Stimulated activated naive CD8-positive, alpha-beta T cell treated with anti-CD3 and anti-CD28 coated beads, Interleukin-15, Interleukin-2, amounts not matched to agents 100 ng/mL and 50 ng/mL, for 24 hours (primary cell): Measurements from ENCODE around the gene BBS10.
"Not testable (repeated sequence)": the region's sequence is repeated elsewhere in the genome, so short reads cannot be mapped to it uniquely, and the experiment has no call there.

Experiments used
- H3K27ac Mint-ChIP-seq: one replicate; pipeline ENCODE4 v1.8.0; 2021; ENCODE audit warnings: mild to moderate bottlenecking, mixed read lengths
- H3K27me3 Mint-ChIP-seq: one replicate; pipeline ENCODE4 v1.8.0; 2021; ENCODE audit warnings: mixed read lengths
- H3K36me3 Mint-ChIP-seq: one replicate; pipeline ENCODE4 v1.8.0; 2021; ENCODE audit warnings: low read depth, mixed read lengths
- H3K4me1 Mint-ChIP-seq: one replicate; pipeline ENCODE4 v1.8.0; 2021; ENCODE audit warnings: low read depth, mixed read lengths
- H3K4me3 Mint-ChIP-seq: one replicate; pipeline ENCODE4 v1.8.0; 2021; ENCODE audit warnings: mild to moderate bottlenecking, mixed read lengths
- H3K9me3 Mint-ChIP-seq: one replicate; pipeline ENCODE4 v1.8.0; 2021; ENCODE audit warnings: mixed read lengths

The BBS10 gene

DNA sequence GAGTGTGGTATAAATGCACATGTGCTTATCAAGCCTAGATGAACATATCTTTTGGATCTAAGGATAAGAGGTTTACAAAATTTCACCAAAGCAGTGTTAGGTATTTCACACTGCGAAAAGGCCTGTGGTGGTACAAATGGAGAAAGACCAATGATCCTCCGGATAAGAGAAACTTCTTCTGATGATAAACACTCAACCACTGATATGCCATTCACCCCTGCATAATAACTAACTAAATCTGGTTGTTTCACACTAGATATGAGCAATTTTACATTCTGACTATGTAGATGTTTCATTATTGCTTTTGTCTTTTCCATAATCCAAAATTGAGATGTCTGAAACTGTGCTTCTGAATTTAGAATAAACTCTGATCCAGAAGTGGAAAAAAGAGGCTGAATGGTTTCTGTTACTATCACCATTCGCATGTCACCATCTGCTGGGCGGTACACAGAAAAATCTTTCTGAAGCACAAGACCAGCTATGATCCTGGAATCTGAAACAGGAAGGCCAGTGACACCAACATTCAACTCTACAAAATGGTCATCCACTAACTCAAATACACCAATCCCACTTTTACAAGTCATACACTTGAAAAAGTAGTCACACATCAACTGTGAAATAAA is 1.3 kb downstream of the BBS10 start:
- H3K36me3 Mint-ChIP-seq = peaks cover 14% of the 10 kb centered on the region
- peak overlapping the region; percentile 90 for H3K4me3 Mint-ChIP-seq
- H3K27me3 Mint-ChIP-seq = no peaks in the 10 kb centered on the region
- no peaks in the 10 kb centered on the region for H3K9me3 Mint-ChIP-seq
- peak overlapping the region; percentile 93 for H3K27ac Mint-ChIP-seq
- peaks cover 36% of the 10 kb centered on the region for H3K4me1 Mint-ChIP-seq

DNA sequence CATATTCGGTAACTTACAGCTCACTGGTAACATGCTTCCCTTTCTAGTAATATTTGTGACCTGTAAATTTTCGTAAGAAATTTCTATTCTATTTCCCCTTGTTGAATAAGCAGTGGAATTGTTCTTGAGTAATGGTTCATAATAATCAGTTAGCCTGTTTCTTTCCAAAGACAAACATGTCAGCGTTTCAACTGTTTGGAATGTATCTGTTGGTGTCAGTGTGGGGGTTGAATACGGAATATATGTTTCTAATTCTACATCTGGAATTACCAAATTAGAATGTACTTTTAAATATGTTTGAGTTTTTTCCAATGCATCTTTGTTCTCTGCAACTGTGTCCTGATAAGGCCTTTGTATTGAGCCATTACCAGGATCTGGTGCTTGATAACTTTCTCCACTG is 2.0 kb downstream of the BBS10 start:
- no peaks in the 10 kb centered on the region for H3K27me3 Mint-ChIP-seq
- no peak overlapping the region for H3K4me3 Mint-ChIP-seq
- H3K9me3 Mint-ChIP-seq = no peaks in the 10 kb centered on the region
- H3K36me3 Mint-ChIP-seq = peaks cover 14% of the 10 kb centered on the region
- peaks cover 43% of the 10 kb centered on the region for H3K4me1 Mint-ChIP-seq
- H3K27ac Mint-ChIP-seq = peak overlapping the region; percentile 14

DNA sequence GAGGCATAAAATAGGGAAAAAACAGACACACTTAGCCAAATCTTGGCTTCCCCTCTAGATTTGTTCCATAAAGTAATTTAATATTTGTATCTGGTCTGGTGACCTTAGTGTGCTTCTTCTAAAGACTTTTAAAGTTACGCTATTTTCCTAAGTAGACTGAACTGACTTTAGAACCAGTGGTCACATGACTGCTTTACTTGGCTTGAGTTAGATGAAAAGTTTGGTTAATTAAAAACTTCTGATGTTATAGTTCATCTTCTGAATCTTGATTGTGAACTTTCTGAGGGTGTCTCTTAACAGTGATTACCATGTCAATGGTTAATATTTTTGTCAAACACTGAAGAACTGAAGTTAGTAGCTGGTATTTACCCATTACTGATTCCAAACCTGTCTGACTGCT is 2.6 kb downstream of the BBS10 start:
- peaks cover 8% of the 10 kb centered on the region for H3K36me3 Mint-ChIP-seq

DNA sequence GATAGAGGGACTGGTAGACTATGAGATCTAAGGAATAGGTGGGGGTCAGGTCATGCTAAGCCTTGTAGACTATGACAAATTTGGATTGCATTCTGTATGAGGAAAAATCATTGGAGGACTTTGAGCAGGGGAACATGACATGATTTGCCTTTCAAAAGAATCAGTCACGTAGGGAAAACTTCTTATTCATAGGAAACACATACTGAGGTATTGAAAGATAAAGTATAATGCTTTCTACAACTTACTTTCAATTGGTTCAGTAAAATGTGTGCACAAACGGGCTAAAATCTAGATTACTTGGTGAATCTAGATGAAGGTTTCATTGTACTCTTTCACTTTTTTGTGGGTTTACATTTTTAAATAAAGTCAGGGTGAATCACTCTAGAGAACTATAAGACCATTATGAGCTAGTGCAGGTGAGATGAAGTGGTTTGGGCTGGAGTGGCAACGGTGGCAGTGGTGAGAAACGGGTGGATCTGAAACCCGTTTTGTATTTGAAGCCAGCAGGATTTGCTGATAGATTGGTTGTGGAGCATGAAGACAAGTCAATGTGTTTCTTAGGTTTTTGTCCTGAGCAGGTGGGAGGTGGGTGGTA is 6.7 kb downstream of the BBS10 start:
- no peaks in the 10 kb centered on the region for H3K9me3 Mint-ChIP-seq
- H3K27ac Mint-ChIP-seq = no peak overlapping the region
- peaks cover 19% of the 10 kb centered on the region for H3K4me1 Mint-ChIP-seq
- peaks cover 3% of the 10 kb centered on the region for H3K27me3 Mint-ChIP-seq
- H3K36me3 Mint-ChIP-seq = peaks cover 5% of the 10 kb centered on the region
- H3K4me3 Mint-ChIP-seq = no peak overlapping the region

More for the DNA sequence above, 2.6 kb downstream of the BBS10 start:
- Mint-ChIP-seq H3K4me1 (peaks cover 44% of the 10 kb centered on the region), H3K9me3 (no peaks in the 10 kb centered on the region), H3K27me3 (no peaks in the 10 kb centered on the region), H3K4me3 (no peak overlapping the region), H3K27ac (no peak overlapping the region)

DNA sequence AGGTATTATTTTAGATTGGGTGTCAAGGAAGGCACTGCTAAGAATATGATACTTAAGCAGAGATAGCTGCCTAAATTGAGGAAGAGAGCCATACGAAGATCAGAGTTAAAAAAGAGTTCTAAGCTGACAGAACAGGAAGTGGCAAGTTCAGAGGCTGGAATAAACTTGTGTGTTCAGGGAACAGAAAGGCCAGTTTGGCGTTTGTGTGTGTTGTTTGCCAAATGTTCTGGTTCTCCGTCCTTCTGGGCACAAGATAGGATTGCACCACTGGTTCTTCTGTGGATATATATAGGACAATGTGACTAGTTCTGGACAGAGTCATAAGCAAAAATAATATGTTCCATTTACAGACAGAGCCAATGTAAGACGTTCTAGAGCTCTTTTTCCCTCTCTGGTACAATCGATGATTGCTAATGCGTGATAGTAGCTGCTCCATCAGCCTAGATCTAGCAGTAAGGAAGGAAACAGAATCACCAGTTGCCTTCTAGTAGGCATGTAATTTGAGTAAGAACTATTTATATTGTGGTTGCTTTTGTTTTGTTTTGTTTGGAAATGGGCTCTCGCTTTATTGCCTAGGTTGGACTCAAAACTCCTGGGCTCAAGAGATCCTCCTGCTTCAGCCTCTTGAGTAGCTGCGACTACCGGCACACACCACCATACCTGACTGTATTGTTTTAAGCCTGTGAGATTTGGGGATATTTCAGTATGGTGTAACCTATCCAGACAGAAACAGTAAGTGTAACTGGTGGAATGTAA is 7.4 kb downstream of the BBS10 start:
- H3K4me1 Mint-ChIP-seq = peaks cover 12% of the 10 kb centered on the region
- no peak overlapping the region for H3K4me3 Mint-ChIP-seq
- H3K9me3 Mint-ChIP-seq = no peaks in the 10 kb centered on the region
- H3K36me3 Mint-ChIP-seq = no peaks in the 10 kb centered on the region
- no peak overlapping the region for H3K27ac Mint-ChIP-seq
- H3K27me3 Mint-ChIP-seq = peaks cover 3% of the 10 kb centered on the region

DNA sequence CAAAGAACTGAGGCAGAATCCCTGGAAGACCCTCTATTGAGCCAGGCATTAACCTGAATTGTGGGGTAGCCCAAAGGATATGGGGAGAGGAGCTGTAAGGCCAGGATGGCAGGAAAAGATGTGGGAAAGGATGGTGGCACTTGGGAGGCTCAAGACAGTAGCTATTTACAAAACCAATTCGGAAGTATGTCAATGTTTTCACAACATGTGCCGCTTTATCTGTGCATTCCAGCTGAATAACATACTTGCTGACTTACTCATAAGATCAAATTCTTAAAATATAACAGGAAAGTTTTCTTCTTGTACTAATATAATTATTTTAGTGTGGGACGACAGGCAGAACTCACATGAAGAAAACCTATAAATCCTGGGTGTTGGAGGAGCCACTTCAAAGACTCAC is 10.6 kb downstream of the BBS10 start:
- peaks cover 10% of the 10 kb centered on the region for H3K4me1 Mint-ChIP-seq
- no peak overlapping the region for H3K27ac Mint-ChIP-seq
- H3K4me3 Mint-ChIP-seq = no peak overlapping the region
- H3K9me3 Mint-ChIP-seq = no peaks in the 10 kb centered on the region
- peaks cover 13% of the 10 kb centered on the region for H3K27me3 Mint-ChIP-seq
- no peaks in the 10 kb centered on the region for H3K36me3 Mint-ChIP-seq

DNA sequence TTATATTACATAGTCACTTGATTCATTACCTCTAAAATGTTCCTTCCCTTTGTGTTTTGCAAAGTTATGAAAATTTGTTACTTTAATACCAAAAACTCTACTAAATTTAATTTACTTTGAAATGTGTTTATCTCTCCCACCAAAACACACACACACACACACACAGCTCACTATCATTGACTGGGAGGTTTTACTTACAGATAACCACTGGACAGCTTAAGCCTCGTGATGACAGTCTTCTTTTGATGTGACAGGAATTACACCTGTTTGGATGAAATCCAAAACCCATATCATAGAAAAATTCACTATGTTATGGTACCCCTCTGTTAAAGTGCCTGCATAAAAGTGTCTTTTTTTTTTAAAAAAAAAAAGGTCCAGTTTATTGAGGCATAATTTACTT is 15.6 kb downstream of the BBS10 start:
- no peak overlapping the region for H3K27ac Mint-ChIP-seq
- no peaks in the 10 kb centered on the region for H3K36me3 Mint-ChIP-seq
- no peaks in the 10 kb centered on the region for H3K9me3 Mint-ChIP-seq
- H3K4me3 Mint-ChIP-seq = no peak overlapping the region
- H3K4me1 Mint-ChIP-seq = no peaks in the 10 kb centered on the region
- H3K27me3 Mint-ChIP-seq = peaks cover 30% of the 10 kb centered on the region

DNA sequence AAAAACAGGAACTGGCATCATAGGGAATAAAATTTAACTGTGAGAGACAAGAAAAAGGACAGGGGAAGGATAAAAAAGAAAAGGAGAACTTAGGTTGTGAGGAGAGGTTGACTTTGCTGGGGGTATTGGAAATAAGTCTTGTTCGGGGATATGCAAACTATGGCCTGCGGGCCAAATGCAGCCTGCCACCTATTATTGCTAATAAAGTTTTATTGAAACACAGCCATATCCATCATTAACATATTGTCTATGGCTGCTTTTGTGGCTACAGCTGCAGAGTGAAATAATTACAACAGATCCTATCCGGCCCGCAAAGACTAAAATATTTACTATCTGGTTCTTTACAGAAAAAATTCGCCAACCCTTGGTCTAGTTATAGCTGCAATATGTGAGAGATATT is 18.6 kb downstream of the BBS10 start:
- H3K27ac Mint-ChIP-seq = no peak overlapping the region
- peaks cover 30% of the 10 kb centered on the region for H3K27me3 Mint-ChIP-seq
- no peaks in the 10 kb centered on the region for H3K4me1 Mint-ChIP-seq
- no peaks in the 10 kb centered on the region for H3K9me3 Mint-ChIP-seq
- H3K36me3 Mint-ChIP-seq = no peaks in the 10 kb centered on the region
- no peak overlapping the region for H3K4me3 Mint-ChIP-seq

DNA sequence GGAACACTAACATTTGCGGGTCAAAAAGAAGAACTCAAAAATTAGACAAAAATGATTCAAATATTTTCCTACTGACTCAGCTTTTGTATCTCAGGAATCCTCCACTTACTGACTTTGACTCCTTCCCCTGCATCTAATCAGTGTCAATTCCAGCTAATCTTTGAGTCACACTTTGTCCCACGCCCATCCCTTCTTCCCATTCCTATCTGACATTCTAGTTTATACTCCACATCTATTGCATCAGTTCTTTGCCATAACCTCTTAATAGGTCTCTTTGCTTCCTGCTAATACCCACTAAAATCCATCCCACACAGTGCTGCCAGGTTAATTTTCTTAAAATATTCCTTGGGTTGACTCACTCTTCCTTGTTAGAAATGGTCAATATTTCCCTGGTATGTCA is 19.1 kb downstream of the BBS10 start:
- Mint-ChIP-seq H3K4me3 (no peak overlapping the region), H3K27ac (no peak overlapping the region), H3K9me3 (no peaks in the 10 kb centered on the region), H3K36me3 (no peaks in the 10 kb centered on the region), H3K27me3 (peaks cover 30% of the 10 kb centered on the region), H3K4me1 (no peaks in the 10 kb centered on the region)

DNA sequence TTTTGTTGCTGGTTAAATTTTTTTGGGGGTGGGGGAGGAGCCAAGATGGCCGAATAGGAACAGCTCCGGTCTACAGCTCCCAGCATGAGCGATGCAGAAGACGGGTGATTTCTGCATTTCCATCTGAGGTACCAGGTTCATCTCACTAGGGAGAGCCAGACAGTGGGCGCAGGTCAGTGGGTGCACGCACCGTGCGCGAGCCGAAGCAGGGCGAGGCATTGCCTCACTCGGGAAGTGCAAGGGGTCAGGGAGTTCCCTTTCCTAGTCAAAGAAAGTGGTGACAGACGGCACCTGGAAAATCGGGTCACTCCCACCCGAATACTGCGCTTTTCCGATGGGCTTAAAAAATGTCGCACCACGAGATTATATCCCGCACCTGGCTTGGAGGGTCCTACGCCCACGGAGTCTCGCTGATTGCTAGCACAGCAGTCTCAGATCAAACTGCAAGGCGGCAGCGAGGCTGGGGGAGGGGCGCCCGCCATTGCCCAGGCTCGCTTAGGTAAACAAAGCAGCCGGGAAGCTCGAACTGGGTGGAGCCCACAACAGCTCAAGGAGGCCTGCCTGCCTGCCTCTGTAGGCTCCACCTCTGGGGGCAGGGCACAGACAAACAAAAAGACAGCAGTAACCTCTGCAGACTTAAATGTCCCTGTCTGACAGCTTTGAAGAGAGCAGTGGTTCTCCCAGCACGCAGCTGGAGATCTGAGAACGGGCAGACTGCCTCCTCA is 28.5 kb downstream of the BBS10 start:
- not testable (repeated sequence) for H3K4me1 Mint-ChIP-seq, H3K36me3 Mint-ChIP-seq, H3K27ac Mint-ChIP-seq, H3K4me3 Mint-ChIP-seq, H3K9me3 Mint-ChIP-seq
- H3K27me3 Mint-ChIP-seq = peaks cover 37% of the 10 kb centered on the region

DNA sequence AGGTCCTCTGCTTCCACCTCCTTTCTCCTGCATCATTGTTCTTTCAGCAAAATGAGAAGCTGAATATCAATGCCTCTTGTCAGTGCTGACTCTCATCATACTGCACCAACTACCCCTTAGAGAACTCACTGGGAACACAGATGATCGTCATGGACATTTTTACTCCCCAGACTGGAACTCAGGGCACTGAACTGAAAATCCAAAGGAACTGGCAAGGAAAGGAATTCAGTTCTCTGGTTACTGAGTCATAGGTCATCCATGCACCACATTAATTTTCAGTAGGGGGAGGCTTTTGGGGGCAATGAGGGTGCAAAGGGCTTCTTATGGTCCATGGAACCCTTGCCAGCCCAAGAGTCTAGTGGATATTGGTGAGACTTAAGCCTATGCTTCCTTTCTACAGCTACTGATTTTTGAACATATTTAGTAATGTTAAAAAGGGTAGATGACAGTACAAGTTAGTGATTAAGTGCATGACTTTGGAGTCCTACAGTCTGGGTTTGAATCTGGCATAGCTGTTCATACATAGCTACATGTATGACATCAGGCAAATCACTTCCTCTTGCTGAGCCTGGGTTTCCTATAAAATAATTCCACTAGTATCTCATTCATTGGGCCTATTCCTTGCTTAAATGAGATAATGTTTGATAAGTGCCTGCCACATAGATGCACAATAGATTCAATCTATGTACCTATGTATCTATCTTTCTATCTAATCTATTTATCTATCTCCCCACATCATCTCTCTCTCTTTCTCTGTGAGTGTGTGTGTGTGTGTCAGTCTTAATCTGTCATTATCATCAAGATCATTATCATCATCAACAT is 29.2 kb downstream of the BBS10 start:
- Mint-ChIP-seq H3K4me1 (no peaks in the 10 kb centered on the region), H3K9me3 (no peaks in the 10 kb centered on the region), H3K4me3 (no peak overlapping the region), H3K36me3 (no peaks in the 10 kb centered on the region), H3K27me3 (peaks cover 41% of the 10 kb centered on the region), H3K27ac (no peak overlapping the region)

DNA sequence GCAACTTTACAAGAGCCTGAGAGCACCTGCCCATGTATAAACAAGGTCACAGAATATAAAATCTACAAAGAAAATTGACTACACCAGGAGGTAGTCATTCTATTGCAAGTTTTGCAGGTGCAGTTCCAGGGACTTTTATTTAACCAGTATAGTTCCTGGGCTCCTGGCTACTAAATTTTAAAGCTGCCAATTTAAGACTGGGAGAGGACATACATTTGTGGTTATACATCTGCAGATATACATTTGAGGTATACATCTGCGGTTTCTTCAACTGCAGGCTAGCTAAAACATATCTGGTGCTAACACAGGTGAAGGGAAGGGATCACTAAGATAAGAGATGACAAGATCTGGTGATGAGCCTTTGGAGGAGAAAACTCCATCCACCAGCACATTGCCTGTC is 30.2 kb downstream of the BBS10 start:
- Mint-ChIP-seq H3K9me3 (no peaks in the 10 kb centered on the region), H3K4me1 (no peaks in the 10 kb centered on the region), H3K27me3 (peaks cover 48% of the 10 kb centered on the region), H3K27ac (no peak overlapping the region), H3K4me3 (no peak overlapping the region), H3K36me3 (no peaks in the 10 kb centered on the region)

DNA sequence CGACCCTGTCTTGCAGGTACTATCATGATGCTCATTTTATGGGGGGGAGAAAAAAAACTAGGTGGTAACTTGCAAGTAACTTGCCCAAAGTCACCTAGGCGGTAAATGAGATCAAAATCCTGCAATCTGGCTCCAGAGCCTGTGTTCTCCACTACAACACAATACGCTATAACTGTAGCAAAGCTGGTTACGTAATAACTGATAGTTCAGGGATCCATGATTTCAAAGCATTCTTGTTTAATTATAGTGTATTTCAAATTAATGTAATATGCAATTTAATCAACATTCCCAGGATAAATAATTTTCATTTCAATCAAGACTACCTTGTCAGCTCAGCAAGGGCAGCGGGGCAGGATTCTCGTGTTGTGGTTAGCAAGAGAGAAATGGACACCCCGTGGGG is 31.7 kb downstream of the BBS10 start:
- H3K4me1 Mint-ChIP-seq = no peaks in the 10 kb centered on the region
- no peak overlapping the region for H3K27ac Mint-ChIP-seq
- no peaks in the 10 kb centered on the region for H3K9me3 Mint-ChIP-seq
- H3K36me3 Mint-ChIP-seq = no peaks in the 10 kb centered on the region
- no peak overlapping the region for H3K4me3 Mint-ChIP-seq
- H3K27me3 Mint-ChIP-seq = peaks cover 57% of the 10 kb centered on the region

DNA sequence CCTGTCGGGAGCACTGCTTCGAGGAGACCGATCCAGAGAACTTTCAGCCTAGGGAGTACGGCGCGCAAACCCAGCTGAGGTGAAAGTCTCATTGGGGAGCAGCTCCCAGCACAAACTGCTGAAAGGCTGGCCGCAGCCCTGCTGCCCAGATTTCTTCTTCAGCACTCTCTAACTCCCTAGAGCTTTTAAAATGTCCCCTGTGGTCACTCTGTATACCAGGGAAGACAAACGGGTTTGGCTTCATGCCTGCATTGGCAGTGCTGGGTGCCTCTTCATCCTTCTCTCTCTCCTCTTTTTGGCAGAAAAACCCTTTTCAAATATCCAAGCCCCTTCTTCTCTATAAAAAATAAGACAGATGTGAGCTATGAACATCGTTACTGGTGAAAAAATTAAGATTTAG is 34.9 kb downstream of the BBS10 start:
- no peak overlapping the region for H3K4me3 Mint-ChIP-seq
- no peaks in the 10 kb centered on the region for H3K9me3 Mint-ChIP-seq
- no peak overlapping the region for H3K27ac Mint-ChIP-seq
- no peaks in the 10 kb centered on the region for H3K36me3 Mint-ChIP-seq
- H3K27me3 Mint-ChIP-seq = peaks cover 49% of the 10 kb centered on the region
- H3K4me1 Mint-ChIP-seq = no peaks in the 10 kb centered on the region
